NCI-H774 (cell line): ENCODE data around the gene CENPL.
"Not testable (repeated sequence)": the region's sequence is repeated elsewhere in the genome, so short reads cannot be mapped to it uniquely, and the experiment has no call there.

Experiments
- DNase-seq: peaks from one replicate; lab custom pipeline; 2025; lab: John Stamatoyannopoulos, UW

Gene CENPL

DNA sequence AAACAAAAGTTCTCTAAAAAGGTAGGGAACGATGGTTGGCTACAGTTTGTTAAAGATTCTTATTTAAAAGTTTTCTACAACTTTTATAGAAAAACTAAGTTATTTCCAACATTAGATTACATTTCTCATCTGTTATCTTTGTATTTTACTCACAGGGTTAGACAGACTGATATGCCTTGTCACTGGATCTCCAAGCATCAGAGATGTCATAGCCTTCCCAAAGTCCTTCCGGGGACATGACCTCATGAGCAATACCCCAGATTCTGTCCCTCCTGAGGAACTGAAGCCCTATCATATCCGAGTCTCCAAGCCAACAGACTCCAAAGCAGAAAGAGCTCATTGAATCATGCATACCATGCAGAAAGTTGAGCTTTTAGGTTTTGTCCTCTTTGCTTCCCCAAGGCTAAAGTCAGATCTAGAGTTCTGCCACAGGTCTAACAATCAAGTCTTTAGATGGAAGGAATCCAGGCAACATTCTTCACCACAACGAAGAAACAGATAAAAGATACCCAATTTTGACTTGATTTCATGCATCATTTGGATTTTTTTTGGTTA is 32.8 kb upstream of the CENPL start:
- no peak for DNase-seq

DNA sequence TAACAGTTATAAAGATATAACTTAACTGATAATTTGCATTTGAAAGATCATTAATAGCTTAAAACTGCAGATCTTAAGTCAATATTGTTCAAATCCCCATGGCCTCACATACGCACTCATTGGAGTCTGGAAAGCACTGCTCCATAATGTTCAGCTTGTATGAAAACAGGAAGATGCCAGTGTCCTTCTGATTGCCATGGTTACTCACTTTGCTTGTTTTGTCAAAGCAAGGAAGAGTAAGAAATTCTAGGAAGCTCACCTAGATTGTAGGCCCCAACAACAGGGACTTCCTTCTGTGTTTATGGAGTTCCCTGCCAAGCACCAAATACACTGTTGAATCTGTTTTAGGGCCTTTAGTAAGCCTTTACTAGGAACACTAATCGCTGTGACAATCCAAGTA is 32.2 kb upstream of the CENPL start:
- DNase-seq: no peak

DNA sequence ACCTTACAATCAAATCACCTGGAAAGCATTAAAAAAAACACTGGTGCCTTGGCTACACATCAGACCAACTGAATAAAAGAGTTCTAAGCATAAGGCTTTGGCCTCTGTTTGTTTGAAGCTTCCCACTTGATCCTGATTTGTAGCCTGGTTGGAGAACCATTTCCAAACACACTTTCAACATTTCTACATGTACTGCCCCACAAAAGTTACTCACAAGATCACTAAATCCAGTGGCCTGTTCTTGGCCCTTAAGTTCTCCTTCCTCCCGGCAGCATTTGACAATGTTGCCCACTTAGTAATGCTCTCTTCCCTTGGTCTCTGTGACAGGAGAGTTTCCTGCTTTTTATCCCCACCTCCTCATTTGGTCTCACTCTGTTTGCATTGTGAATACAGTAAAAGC is 31.3 kb upstream of the CENPL start:
- DNase-seq: no peak

DNA sequence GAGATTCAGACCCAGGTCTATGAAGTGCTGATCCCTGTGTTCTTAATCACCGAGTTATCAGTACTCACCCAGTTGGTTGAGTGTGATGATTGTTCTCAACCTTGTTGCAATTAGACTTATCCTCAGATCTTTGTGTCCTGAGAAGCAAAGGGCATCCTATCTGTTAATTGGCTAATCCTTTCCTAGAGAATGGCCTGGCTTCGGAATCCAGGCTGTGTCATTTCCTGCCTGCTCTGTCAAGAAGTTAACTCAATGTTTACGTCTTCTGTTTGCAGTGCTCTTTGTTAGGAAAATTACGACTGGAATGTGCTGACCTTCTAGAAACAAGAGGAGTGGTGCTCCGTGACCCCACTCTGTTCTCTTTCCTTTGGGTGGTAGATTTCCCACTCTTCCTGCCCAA is 28.4 kb upstream of the CENPL start:
- DNase-seq: no peak

DNA sequence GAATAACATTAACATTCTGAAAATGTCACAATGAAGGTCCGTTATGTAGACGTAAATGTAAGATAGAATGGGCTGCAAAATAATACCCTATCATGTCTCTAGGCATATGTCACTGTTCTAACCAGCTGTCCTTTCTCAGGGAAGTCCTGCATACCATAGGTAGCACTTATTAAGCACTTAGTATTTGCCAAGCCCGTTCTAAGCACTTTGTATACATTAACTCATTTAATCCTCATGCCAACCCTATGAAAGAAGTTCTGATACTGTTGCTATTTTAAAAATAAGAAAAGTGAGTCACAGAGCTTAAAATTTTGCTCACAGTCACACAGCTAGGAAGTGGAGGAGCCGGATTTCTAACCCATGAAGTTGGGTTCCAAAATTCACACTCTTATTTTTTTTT is 27.4 kb upstream of the CENPL start:
- no peak for DNase-seq

DNA sequence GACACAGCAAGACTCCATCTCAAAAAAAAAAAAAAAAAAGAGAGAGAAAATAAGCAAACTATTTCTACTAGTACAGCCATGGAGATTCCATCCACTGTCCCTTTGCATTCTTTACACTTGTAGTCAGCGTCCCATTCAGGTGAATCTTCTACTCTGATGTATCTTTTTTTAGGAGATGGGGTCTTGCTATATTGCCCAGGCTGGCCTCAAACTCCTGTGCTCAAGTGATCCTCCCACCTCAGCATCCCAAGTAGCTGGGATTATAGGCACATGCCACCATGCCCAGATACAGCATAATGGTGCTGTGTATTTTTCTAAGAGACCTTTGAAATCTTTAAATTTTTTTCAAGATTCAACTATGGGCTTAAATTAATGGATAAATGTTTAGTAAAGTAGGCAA is 8.1 kb upstream of the CENPL start:
- DNase-seq: no peak

DNA sequence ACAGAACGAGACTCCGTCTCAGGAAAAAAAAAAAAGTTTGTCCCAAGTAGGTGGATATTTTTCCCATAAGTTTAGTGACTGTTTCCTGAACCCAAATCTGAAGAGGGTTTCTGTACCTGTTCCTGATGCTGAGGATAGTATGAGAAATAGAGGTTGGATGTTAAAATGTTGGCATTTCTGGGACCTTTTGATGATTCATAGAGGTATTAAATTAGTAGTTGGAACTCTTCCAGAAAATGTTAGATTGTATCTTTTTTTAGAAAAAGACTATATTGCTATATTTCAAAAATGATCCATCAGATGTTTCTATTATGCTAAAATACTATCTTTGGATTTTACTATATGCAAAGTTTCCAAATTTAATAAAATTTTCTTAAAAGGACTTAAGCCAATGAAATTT is 2.9 kb upstream of the CENPL start:
- DNase-seq: no peak

DNA sequence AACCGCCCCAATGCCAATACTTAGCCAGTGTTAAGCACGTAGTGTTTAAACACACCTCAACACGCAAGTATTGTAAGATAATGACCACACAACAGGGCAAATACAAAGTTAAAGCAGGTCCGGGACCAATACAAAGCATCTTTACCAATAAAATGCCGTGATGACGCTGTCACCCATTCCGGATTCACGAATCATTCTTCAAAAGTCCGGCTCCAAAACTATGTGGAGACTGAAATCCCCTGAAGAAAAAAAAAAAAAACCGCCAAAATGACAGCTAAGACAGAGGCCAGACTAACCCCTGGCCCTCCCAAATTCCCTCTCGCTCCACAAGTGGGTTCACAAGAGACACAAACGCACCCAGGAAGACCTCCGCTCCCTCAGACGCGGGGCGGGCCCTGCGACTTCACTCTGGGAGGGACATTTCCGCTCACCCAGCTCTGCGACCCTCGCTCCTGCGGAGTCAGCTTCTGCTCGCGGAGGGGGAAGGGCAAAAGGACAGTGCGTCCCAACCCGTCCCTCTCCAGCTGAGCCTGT is 835 bp downstream of the CENPL start:
- DNase-seq: no peak

DNA sequence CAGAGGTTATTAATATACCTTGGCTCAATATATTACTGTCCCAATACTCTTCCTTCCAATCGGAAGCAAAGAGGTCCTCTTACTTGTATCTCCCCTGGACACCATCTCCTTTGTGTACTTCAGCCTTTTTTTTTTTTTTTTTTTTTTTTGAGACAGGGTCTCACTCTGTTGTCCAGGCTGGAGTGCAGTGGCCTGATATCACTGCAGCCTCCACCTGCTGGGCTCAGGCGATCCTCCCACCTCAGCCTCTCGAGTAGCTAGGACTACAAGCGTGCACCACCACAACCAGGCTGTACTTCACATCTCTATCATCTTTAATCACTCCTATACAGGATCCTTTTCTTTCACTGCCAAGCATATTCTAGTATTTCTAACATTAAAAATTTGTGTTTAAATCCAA is 3.0 kb downstream of the CENPL start:
- no peak for DNase-seq

DNA sequence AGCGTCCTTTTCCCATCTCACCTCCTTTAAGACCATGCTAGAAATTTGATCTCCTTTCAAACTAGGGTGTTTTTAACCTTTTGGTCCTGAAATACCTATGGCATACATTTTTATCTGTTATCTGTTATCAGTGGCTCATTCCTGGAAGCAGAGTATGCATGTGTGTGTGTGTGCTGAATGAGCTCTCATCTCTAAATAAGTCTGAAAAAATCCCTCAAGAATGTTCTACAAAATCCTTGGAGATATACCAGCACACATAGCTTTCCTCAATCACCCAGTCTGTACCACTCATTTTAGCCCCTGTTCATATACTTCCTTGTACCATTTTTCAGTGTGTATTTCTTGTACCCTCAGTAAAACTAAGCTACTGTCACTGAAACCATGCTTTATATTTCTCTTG is 6.2 kb downstream of the CENPL start:
- DNase-seq: no peak

DNA sequence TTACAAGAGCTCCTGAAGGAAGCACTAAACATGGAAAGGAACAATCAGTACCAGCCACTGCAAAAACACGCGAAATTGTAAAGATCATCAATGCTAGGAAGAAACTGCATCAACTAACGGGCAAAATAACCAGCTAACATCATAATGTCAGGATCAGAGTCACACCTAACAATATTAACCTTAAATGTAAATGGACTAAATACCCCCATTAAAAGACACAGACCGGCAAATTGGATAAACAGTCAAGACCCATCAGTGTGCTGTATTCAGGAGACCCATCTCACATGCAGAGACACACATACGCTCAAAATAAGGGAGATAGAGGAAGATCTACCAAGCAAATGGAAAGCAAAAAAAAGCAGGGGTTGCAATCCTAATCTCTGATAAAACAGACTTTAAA is 11.0 kb downstream of the CENPL start:
- not testable (repeated sequence) for DNase-seq

DNA sequence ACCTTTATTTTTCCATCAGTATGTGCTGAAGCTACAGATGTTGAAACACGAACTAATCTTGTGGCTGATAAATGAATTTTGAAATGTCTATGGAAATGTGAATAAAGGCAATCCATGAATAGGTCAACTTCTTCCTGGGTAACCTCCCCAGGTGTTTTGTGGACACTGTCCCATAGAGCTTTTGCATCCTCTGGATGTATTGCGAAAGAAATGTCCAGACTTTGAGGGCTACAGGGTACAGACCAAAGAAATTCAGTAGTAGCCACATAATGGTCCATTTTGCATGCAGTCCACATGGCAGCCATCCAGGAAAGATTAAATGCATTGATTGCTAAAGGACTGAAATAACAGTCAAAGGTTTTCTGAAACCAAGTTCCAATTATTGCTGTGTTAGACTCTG is 21.7 kb downstream of the CENPL start:
- DNase-seq: no peak

DNA sequence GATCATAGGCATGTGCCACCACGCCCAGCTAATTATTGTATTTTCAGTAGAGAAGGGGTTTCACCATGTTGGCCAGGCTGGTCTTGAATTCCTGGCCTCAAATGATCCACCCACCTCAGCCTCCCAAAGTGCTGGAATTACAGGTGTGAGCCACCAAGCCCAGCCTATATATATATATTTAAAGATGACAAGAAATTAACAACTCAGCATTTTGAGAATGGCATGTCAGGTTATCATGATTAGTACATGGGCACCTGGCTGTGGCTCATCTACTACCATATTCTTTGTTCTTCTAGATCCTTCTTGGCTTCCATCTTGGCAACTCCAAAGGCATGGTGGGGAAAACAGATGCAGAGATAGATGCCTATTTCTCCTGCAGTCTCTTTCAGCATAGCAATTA is 24.7 kb downstream of the CENPL start:
- DNase-seq: not testable (repeated sequence)

DNA sequence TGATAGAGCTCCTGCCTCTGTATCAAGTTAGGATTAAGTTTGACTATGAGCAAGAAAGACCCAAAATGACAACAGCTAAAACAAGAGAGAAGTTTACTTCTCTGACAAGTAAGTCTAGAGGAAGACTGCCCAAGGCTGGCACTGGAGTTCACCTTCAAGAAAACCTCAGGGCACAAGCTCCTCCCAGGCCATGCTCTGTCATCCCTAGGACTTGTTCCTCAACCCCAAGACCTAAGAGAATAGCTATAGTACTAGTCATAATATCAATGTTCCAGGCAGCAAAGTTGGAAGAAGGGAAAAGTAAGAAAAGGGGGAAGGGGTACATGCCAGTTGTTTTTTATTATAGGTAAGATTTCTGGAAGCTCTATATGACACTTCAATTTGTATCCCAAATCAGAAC is 26.6 kb downstream of the CENPL start:
- DNase-seq: no peak

DNA sequence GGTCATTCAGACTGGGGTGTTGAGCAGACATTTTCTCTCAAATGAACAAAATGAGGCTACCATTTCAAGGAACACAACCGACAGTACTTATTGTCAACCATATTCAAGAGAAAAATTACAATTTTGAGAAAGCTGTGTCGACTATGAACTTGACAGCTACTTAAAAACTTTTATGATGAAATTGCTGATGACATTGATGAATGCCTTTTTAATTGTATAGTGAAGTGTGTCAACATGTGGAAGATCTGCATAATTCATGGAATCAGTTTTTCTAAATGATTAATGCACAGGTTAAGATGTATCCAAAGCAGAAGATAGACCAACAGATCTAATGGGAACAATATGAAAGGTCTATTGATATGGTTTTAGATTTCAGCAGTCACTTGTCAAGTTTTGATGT is 34.8 kb downstream of the CENPL start:
- DNase-seq: no peak

DNA sequence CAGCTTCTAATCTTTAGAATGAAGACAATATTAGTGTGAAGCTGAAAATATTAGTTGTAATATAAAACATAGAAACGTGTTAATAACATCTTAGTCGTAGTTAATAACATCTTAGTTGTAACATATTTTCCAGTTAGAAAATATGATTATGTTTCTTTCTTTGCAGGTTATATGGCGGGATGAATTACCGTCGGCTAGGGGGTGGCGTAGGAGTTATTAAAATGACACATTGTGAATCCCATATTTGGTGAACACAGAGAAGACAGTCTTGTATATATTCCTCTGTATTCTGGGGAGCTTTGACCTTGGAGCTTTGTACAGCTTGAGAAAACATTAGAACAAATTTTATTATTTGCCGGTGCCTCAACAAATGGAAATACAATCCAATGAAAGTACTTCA is 39.7 kb downstream of the CENPL start:
- no peak for DNase-seq

DNA sequence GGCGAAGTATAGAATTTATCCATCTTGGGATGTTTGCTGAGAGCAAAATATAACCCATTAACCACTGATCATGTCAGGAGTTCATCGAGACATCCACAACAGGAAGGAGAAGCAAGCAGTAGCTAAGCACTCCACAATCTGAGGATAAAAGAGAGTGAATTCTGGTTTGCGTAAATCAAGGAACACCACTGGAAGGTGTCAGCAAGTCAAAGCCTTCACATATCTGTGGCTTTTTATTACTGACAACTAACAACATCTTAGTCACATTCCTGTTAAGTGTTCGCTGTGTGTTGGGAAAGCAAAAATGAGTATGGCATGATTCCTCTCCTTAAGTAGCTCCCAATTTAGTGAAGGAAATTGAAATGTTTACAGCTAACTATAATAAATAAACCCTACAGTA is 44.7 kb downstream of the CENPL start:
- no peak for DNase-seq

DNA sequence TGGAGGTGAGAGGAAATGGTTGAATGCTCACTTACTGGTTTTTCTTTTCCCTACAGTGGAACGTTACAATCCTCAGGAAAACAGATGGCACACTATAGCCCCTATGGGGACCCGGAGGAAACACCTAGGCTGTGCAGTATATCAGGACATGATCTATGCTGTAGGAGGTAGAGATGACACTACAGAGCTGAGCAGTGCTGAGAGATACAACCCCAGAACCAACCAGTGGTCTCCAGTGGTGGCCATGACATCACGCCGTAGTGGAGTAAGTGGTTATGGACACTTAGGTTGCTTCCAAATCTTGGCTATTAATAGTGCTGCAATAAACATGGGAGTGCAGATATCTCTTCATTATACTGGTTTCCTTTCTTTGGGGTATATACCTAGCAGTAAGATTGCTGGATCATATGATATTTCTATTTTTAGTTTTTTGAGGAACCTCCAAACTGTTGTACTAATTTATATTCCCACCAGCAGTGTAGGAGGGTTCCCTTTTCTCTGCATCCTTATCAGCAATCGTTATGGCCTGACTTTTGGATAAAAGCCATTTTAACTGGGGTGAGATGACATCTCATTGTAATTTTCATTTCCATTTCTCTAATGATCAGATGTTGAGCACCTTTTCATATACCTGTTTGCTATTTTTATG is 49.0 kb downstream of the CENPL start:
- no peak for DNase-seq

DNA sequence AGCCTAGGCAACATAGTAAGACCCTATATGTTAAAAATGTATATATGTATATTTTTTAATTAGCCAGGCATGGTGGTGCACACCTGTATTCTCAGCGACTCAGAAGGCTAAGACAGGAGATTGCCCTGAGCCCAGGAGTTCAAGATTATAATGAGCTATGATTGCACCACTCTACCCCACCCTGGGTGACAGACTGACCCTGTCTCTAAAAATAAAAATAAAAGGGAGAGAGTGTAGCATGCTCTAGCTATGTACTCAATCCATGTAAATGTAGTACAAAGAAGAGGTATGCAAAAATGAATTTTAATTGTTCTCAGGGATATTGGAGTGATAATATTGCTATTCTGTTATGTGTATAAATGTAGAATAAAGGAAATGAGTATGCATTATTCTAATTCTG is 53.1 kb downstream of the CENPL start:
- DNase-seq: no peak

DNA sequence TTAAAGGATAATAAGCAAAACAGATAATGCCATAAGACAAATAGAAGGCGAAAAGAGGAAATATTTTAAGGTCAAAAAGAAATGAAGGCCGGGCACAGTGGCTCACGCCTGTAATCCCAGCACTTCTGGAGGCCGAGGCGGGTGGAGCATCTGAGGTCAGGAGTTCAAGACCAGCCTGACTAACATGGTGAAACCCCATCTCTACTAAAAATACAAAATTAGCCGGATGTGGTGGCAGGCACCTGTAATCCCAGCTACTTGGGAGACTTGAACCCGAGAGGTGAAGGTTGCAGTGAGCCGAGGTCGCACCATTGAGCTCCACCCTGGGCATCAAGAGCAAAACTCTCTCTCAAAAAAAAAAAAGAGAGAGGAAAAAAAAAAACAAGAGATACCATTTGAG is 54.4 kb downstream of the CENPL start:
- not testable (repeated sequence) for DNase-seq

DNA sequence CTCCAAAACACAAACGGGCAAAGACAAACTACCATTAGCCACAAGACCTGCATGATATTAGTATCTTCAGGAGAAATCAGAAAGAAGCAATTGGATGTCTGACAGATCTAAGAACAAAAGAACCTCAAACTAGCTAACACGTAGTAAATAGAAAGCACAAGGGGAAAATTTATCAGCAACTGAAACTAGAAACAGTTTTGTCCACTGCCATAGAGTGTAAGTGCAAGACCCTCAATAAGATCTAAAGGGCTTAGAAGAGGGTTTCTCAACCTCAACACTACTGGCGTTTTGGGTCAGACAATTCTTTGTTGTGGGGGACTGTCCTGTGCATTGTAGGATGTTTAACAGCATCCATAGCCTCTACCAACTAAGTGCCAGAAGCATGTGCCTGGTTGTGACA is 55.9 kb downstream of the CENPL start:
- no peak for DNase-seq

DNA sequence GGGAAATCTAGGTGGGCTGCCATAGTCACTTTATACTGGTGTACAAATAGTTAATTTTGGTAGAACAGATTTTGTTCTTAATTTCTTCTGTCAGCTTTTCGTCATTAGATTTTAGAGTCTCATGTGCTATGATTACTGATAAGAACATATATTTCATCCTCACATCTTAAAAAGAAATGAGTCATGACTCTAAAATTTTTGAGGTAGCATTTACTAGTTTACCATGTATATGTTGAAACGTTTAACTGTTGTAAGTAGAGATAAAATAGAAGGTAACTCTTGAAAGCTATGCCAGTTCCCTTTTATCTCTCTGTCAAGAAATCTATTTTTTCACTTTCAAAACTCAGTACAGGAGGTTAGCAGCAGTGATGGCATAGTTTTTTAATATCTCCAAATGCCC is 56.5 kb downstream of the CENPL start:
- no peak for DNase-seq

DNA sequence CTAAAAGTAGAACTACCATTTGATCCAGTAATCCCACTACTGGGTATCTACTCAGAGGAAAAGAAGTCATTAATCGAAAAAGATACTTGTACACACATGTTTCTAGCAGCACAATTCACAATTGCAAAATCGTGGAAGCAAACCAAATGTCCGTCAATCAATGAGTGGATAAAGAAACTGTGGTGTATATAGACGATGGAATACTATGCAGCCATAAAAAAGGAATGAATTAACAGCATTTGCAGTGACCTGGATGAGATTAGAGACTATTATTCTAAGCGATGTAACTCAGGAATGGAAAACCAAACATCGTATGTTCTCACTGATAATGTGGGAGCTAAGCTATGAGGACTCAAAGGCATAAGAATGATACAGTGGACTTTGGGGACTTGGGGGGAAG is 60.4 kb downstream of the CENPL start:
- DNase-seq: not testable (repeated sequence)

DNA sequence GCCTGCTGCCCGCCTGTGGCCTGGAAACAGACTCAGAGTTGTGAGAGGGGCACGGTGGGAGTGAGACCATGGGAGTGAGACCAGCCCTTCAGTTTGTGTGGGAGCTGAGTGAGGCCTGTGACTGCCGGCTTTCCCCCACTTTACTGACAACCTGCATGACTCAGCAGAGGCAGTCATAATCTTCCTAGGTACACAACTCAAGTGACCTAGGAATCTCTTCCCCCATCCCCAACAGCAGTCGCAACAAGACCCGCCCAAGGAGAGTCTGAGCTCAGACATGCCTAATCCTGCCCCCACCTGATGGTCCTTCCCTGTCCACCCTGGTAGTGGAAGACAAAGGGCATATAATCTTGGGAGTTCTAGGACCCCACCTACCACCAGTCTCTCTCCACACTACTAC is 65.7 kb downstream of the CENPL start:
- no peak for DNase-seq
